HG03103 (cell line): ENCODE results near the gene VTA1.
"Not testable (repeated sequence)": the region's sequence is repeated elsewhere in the genome, so short reads cannot be mapped to it uniquely, and the experiment has no call there.

ENCODE experiments used
- ATAC-seq: cut with Tn5 transposase; IDR thresholded peaks from one replicate; pipeline ENCODE4 v1.9.1; 2021; ENCODE audit warnings: low read depth; ENCODE audit not compliant: unreplicated experiment

The VTA1 gene

GRCh38 chr6:142146828-142147662, at the start of gene VTA1, which contains the start of gene NMBR:
VTA1 (plus strand) TSS chr6:142147263; CDS start chr6:142147288, 25 bp downstream.
NMBR (minus strand) TSS chr6:142147122; CDS start chr6:142088658, 58,464 bp downstream.
- peak; percentile 99 for ATAC-seq

GRCh38 chr6:142104820-142105219, 42.2 kb upstream of the VTA1 start:
- not testable (repeated sequence) for ATAC-seq

DNA sequence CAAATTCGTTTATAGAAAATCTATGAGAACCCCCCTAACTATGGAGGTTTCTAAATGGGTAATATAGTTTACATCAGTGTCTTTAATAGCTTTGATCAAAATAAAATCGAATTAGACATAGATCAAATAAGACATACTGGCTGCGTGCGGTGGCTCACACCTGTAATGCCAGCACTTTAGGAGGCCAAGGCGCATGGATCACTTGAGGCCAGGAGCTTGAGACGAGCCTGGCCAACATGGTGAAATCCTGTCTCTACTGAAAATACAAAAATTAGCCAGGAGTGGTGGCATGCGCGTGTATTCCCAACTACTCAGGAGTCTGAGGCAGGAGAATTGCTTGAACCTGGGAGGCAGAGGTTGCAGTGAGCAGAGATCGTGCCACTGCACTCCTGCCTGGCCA, 36.2 kb upstream of the VTA1 start:
- not testable (repeated sequence) for ATAC-seq

DNA sequence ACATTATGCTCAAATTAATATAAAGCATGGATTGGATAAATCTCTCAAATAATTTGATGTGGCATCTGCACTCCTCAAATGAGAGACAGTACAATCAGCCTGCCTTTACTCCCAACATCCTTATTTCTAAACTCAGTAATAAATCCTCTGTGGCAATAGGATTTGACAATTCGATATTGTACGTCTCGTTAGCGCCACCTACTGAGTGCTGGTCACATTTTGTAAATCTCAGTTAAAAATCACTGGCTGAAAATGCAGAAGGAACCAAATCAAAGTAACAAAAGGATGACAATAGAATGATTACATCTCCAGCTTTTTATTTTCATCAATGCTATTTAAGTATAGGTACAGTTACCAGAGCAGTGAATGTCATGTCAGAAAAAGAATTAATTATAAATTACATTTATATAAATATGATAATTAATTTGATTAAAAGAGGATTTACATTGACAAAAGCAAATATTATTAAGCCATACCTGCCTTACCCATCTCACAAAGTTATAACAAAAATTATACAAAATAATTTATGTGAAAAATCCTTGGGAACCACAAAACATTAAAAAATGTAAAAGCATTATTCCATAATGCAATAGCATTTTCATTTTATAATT, 34.5 kb upstream of the VTA1 start:
- ATAC-seq, result peak; percentile 69

- ATAC-seq, result no peak
Measured at GRCh38 chr6:142117366-142117765, 29.7 kb upstream of the VTA1 start.

- ATAC-seq, result no peak
Measured at GRCh38 chr6:142118328-142118727, 28.7 kb upstream of the VTA1 start.

- ATAC-seq, result no peak
Measured at GRCh38 chr6:142118925-142119324, 28.1 kb upstream of the VTA1 start.

DNA sequence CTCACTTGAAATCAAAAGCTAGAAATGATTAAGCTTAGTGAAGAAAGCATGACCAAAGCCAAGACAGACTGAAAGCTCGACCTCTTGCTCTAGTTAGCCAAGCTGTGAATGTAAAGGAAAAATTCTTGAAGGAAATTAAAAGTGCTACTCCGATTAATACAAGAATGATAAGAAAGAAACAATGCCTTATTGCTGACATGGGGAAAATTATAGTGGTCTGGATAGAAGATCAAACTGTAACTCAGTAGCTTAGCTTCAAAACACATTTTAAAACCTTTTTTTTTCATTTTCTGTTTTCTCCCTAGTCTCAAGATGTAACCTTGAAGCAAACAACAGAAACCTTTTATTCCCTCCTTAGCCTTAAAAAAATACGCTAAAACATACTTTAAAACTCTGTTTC, 25.7 kb upstream of the VTA1 start:
- ATAC-seq, result no peak

DNA sequence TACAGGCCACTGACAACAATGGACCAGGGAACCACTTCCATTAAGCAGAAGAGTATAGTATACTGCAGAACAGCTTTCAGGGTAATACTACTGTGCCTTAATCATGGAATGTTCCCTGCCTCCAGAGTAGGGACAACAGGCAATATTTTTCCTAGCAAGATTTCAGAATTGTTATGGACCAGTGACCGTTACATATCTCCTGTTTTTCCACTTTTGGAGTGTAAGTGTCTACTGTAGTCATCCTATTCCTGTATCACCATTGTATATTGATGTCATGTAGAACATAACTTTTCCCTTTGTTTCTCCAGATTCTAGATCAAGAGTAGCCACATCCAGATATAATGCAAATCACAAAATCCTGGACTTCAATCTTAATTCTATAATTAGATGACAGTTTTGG, 16.2 kb upstream of the VTA1 start:
- no peak for ATAC-seq

DNA sequence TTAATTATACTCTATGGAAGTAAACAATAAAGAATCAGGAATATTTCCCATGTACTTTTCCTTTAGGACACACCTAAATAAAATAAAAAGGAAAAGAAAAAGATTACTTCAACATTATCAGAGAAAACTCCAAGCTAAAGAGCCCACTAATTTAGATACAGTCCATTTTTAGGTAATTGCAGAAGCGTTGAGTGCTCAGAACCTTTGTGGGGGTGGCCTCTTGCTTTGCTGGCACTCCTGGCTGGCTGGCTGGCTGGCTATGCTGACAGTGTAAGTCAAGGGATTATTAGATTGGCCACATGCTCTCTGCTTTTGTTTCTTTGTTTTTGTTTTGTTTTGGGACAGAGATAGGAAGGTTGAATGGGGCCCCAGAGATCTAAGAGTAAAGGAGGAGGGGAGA, 14.4 kb upstream of the VTA1 start, which contains the start of gene GJE1:
TSS of gene GJE1 (plus strand) at position 301 of the 400 bp plus-strand sequence. CDS start 234 bp downstream, outside the sequence.
- ATAC-seq, result no peak

- no peak for ATAC-seq
Measured at GRCh38 chr6:142138876-142139275, 8.2 kb upstream of the VTA1 start.

- ATAC-seq, result not testable (repeated sequence)
Measured at GRCh38 chr6:142141531-142141930, 5.5 kb upstream of the VTA1 start.

GRCh38 chr6:142152746-142153145, 5.7 kb downstream of the VTA1 start:
- ATAC-seq, result no peak

- ATAC-seq, result no peak
Measured at GRCh38 chr6:142153196-142153595, 6.1 kb downstream of the VTA1 start.

DNA sequence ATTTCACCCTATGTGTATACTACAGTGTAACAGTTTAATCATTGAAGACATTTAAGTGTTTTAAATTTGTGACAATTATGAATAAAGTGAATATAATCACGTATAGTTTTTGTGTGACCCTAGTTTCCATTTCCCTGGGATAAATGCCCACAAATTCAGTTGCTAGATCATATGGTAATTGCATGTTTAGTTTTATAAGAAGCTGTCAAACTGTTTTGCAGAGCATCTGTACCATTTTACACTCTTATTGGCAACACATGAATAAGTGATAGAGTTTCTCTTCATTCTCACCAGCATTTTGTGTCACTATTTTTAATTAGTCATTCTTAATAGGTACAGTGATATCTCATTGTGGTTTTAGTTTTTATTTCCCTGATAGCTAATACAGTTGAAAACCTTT, 7.3 kb downstream of the VTA1 start:
- ATAC-seq, result no peak

DNA sequence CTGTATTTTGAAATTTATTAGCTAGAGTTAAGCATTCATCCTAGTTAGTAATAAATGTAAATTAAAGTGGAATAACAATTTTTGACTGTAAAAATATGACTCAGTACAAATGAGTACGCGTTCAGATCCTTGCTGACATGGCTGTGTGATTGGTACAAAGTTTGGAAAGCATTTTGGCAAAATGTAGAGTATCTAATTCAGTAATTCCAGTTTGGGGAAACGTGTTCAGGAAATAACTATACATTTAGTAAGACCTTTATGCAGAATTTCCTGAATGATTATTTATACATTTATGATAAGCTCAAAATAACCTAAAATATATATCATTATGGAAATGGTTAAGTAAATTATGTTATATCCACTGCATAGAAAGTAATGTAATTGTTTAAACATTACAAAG, 8.0 kb downstream of the VTA1 start:
- ATAC-seq, result no peak

DNA sequence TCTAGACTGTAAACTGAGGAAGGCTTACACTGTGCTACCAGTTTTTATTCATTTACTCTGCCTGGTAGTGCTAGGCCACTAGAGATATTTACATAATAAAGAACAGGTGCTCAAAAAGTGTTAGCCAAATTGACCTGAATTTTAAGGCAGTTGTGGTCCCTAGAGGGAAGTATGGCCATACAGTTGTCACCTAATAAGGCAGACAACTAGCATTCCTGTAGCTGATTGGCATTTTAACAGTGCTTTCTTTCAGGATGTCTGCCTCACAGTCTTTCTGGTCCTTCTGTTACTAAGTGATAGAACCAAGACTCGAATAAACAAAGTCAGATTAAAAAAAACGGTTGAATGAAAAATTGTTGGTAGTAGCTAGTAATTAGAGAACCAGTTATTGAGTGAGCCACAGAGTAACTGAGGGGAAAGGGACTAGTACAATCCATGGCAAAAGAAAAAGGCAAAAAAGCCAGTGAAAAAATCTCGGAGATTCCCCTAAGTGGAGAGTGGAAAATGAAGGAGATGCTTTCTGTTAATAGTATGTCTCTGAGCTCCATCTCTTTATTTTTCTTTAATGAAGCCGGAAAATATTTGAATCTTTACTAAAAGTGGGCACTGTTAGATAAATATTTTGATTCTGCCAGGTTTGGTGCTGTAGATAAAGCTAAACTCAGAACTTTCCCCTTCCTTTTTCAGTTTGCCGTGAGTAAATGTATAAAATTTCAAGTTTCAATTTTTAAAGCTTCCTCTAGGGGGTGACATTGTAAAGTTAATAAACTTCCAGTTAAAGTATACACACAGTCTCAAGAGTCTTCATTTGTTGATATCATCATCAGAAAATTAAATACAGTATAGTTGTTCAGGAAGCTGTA, 9.1 kb downstream of the VTA1 start:
- ATAC-seq, result no peak

DNA sequence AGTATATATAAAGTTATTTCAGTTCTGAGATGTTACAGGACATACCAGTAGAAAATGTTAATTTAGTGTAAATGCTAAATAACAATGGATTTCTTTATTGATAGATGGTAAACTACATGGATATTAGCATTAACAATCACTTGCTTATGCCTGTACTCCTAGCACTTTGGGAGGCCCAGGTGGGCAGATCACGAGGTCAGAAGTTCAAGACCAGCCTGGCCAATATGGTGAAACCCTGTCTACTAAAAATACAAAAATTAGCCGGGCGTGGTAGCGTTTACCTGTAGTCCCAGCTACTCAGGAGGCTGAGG, 9.7 kb downstream of the VTA1 start:
- not testable (repeated sequence) for ATAC-seq

DNA sequence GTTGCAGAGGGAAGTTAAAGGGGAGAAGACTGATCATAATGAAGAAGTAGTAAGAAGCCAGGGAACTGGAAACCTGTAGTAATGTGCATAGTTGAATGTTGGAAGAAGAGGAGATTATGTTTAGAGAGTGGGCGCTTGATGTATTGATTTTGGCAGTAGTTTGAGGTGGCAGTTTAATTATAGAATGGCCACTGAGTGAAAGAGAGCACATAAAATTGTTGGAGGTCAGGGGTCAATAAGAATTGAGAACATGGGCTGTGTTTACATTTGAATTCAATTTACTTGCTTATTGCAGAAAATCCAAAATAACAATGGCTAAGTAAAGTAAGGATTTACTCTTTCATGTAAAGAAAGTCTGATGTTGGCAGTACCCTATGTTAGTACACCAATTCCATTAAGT, 15.7 kb downstream of the VTA1 start:
- no peak for ATAC-seq

DNA sequence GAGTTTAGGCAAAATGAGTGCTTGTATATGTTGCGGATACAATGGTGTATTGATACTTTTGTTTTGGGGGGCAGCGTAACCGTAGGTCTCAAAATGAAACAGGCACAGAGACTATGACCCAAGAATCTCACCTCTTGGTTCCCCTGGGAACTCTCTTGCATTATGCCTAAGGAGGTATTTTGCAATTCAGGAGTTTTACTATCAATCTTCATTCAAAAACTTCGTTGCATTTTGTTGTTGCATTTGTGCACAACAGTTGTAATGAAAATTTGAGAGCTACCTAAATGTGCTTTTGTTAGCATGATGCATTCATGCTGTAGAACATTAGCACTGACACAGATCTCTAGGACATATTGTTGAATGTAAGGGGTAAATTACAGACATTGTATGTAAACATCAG, 18.2 kb downstream of the VTA1 start:
- no peak for ATAC-seq

DNA sequence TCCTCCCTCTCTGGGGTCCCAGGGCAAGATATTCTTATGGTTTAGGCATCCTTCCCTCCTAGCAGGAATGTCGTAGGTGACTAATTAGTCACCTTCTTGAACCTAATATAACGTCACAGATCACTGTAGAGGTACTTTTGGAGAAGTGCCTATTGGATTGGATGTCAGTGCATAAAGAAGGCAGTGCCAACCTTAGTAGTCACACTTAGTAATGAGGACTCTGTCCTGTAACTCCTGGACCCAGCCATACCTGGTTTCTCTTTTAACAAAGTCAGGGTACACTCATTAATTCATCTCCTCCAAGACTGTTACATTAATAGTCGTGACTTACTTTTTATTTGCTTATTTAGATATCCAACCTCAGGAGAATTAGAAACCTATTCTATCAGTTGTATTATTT, 20.0 kb downstream of the VTA1 start:
- ATAC-seq, result no peak
